ENCODE measurements around the gene TRABD2B.
A peak's percentile ranks its signal among the peaks of the same experiment; 100 is the strongest.

TRABD2B gene

DNA sequence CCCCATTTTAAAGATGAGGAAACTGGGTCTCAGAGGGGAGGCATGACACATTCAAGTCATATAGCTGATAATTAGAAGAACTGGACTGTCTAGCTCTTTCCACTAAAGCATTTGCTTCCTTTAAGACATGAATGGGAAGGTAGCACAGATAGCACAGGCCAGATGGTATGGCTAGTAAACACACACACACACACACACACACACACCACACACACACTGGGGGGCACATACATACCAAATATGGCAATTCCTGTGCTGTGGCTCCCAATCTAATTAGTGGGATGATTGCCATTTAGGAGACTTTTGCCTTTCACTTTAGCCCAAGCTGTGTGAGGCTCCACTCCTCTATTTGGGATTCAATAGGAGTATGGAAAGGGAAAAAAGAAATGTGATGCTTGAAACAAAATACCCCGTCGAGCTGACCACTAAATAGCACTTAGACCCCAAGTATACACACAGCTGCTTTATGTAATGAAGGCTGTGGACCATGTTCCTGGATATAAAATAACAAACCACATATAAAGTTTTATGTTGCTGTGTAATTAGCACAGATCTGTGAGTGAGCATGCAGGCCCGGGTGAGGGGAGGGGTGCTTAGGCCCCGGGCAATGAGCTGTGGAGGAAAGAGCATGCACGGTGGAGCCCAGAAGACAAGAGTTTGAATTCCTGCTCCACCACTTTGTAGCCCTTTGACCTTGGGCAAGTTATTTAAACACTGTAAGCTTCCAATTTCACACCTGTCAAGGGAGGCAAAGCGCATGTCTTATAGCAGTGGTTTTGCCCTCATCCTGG, 6.8 kb upstream of the TRABD2B start:
- Mint-ChIP-seq H3K36me3 (ENCODE audit: low read depth) (no peaks in the 10 kb centered on the region), H3K27me3 (peaks cover 13% of the 10 kb centered on the region), H3K27ac (no peak overlapping the region), H3K4me1 (ENCODE audit: low read depth) (no peaks in the 10 kb centered on the region), H3K4me3 (no peak overlapping the region), H3K9me3 (no peaks in the 10 kb centered on the region)

DNA sequence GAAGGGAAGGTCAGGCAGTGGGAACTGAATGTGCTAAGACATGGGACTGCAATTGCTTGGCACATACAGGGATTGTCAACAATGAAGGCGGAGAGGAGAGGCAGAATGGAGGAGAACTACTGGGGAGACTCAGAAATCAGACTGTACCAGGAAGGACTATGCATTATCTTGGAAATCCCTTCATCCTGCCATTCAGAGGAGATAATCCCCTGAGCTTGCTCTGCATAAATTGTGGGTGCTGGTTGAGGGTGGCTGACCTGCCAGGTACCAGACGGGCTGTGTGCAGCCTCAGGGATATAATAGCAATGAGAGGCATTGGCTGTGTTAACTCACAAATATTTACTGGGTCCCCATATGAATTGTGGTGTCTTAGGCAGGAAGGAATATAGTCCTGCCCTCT, 5.0 kb upstream of the TRABD2B start:
- H3K4me1 Mint-ChIP-seq (ENCODE audit: low read depth), result no peaks in the 10 kb centered on the region
- no peak overlapping the region for H3K27ac Mint-ChIP-seq
- no peak overlapping the region for H3K4me3 Mint-ChIP-seq
- no peaks in the 10 kb centered on the region for H3K36me3 Mint-ChIP-seq (ENCODE audit: low read depth)
- H3K9me3 Mint-ChIP-seq, result no peaks in the 10 kb centered on the region
- H3K27me3 Mint-ChIP-seq, result peaks cover 28% of the 10 kb centered on the region

DNA sequence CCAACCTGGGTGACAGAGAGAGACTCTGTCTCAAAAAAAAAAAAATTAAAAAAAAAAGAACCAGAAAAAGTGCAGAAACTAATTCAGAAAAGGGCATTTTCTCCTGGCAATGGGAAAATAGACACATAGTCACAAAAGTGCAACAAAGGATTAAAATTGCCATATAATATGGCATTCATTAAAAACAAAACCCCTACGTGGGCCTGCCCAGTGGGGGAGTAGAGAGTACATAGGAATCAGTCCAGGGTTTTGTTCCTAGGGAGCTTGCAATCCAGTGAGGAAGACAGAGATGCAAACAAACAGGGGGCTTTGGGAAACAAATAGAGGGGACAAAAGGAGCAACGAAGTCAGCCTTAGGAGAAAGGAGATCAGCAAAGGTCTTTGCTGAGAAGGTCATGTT, 4.5 kb upstream of the TRABD2B start:
- Mint-ChIP-seq H3K9me3 (no peaks in the 10 kb centered on the region), H3K27me3 (peaks cover 28% of the 10 kb centered on the region), H3K36me3 (ENCODE audit: low read depth) (no peaks in the 10 kb centered on the region), H3K4me1 (ENCODE audit: low read depth) (no peaks in the 10 kb centered on the region), H3K27ac (no peak overlapping the region), H3K4me3 (no peak overlapping the region)

DNA sequence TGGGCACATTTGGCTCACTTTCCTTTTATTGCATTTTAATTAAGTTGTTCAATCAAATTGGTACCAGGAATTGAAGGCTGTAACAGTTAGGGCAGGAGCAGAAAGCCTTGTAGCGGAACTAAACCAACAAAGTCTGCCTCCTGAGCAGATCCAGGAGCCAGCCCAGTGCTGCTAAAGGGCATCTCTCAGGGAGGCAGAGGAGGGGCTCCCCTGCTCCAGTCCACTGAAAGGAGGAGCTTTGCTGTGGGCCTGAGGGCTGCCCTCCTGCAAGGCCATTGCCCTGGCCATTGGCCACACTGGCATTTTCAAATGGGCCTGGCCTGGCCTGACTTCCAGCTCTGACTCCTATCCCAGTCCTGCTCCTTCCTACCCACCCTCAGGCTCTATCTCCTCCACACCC, 3.7 kb upstream of the TRABD2B start:
- Mint-ChIP-seq H3K36me3 (ENCODE audit: low read depth) (no peaks in the 10 kb centered on the region), H3K27me3 (peaks cover 33% of the 10 kb centered on the region), H3K27ac (no peak overlapping the region), H3K4me3 (no peak overlapping the region), H3K9me3 (no peaks in the 10 kb centered on the region), H3K4me1 (ENCODE audit: low read depth) (peaks cover 4% of the 10 kb centered on the region)

DNA sequence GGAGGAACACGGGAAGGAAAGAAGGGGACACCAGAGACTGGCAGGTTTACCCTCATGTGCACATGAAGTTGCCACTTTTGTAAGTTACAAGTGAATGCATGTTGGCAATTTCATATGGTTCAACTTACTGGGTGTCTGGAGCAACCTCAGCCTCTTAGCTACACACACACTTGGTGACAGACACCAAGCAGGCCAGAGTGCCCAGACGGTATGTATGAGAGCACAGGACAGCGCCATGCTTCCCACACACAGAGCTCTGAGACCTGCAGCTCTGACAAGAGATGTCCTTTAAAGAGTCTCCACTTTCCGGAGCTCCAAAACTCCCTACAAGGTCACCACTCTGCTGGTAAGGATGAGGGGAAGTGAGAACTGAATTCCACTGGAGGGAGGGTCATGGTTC, 1.9 kb upstream of the TRABD2B start:
- Mint-ChIP-seq H3K36me3 (ENCODE audit: low read depth) (no peaks in the 10 kb centered on the region), H3K27ac (no peak overlapping the region), H3K27me3 (peaks cover 51% of the 10 kb centered on the region), H3K4me1 (ENCODE audit: low read depth) (peaks cover 4% of the 10 kb centered on the region), H3K4me3 (no peak overlapping the region), H3K9me3 (no peaks in the 10 kb centered on the region)

DNA sequence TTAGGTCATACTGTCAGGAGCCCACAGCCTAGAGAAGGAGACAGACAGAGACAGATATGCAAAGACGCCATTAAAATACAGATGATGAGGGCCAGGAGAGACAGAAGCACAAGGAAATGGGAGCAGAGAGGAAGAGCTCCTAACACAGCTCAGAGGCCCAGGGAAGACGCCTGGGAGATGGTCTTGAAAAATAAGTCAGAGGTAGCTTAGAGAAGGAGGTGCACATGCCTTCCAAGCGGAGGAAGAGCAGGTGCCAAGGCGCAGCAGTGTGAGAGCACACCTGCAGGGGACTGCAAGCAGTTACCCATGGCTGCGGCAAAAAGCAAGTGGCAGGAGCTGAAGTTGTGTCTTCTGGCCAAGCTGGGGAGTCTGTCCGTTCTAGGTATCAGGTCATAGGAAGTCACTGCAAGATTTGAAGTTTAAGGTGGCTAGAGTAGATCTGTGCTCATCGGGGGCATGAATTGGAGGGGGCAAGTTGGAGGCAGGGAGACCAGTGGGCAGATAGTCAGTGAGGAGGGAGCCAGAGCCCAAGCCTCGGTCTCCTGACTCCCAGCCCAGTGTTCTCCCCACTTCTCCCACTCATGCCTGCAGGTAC, 1.3 kb upstream of the TRABD2B start:
- Mint-ChIP-seq H3K36me3 (ENCODE audit: low read depth) (no peaks in the 10 kb centered on the region), H3K9me3 (no peaks in the 10 kb centered on the region), H3K27ac (no peak overlapping the region), H3K4me1 (ENCODE audit: low read depth) (peaks cover 4% of the 10 kb centered on the region), H3K4me3 (no peak overlapping the region), H3K27me3 (peaks cover 57% of the 10 kb centered on the region)

DNA sequence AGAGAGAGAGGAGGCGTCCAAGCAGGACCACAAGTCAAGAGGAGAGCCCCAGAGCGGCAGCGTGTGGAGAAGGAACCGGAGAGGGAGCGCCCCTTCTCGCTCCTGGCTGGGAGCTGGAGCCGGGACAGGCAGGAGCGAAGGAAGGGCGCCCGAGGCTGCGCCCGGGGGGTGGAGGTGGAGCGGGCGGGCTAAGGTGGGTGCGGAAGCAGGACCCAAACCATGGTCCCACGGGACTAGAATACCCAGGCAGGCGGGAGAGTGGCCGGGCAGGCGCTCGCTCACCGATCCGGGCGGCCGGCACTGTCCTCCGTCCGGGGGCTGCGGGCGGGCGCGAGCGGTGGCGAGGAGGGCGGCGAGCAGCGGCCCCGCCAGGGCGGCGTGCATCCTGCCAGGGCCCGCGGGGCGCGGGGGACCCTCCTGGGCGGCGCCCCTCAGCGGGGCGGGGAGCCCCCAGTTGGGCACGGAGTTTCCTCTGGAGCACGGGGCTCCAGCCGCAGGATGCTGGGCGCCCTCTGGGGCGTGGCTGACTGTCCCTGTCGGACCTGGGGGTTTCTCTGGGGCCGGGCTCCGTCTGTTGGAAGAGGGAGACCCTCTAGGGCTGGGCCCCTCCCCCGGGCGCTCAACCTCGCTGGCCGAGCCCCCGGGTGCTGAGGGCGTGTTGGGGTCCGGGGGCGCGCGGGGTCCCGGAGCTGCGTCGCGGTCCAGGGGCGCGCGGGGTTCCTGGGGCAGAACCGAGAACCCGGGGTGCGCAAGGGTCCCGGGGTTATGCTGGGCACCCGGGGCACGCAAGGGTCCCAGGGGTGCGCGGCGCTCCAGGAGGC, 569 bp downstream of the TRABD2B start:
- H3K4me1 Mint-ChIP-seq (ENCODE audit: low read depth), result peaks cover 4% of the 10 kb centered on the region
- peaks cover 67% of the 10 kb centered on the region for H3K27me3 Mint-ChIP-seq
- H3K4me3 Mint-ChIP-seq, result peak overlapping the region; percentile 76
- H3K36me3 Mint-ChIP-seq (ENCODE audit: low read depth), result no peaks in the 10 kb centered on the region
- no peaks in the 10 kb centered on the region for H3K9me3 Mint-ChIP-seq
- H3K27ac Mint-ChIP-seq, result no peak overlapping the region

DNA sequence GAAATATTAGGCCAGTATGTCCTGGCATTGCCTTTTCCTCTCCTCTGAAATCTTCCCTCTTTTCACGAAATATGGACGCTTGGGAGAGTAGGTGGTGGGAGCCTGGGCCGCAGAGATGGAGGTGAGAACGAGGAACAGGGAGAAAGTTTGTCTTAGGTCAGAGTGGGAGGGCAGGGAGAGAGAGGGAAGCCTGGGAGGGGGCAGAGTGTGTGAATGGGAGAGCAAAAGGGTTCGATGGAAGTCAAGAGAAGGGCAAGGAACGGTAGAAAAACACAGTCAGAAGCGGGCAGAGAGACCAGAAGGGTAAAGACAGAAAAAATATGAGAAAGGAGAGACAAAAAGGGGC, 1.2 kb downstream of the TRABD2B start:
- H3K9me3 Mint-ChIP-seq, result no peaks in the 10 kb centered on the region
- H3K36me3 Mint-ChIP-seq (ENCODE audit: low read depth), result no peaks in the 10 kb centered on the region
- peaks cover 70% of the 10 kb centered on the region for H3K27me3 Mint-ChIP-seq
- H3K4me3 Mint-ChIP-seq, result peak overlapping the region; percentile 76
- H3K27ac Mint-ChIP-seq, result no peak overlapping the region
- H3K4me1 Mint-ChIP-seq (ENCODE audit: low read depth), result peaks cover 4% of the 10 kb centered on the region

DNA sequence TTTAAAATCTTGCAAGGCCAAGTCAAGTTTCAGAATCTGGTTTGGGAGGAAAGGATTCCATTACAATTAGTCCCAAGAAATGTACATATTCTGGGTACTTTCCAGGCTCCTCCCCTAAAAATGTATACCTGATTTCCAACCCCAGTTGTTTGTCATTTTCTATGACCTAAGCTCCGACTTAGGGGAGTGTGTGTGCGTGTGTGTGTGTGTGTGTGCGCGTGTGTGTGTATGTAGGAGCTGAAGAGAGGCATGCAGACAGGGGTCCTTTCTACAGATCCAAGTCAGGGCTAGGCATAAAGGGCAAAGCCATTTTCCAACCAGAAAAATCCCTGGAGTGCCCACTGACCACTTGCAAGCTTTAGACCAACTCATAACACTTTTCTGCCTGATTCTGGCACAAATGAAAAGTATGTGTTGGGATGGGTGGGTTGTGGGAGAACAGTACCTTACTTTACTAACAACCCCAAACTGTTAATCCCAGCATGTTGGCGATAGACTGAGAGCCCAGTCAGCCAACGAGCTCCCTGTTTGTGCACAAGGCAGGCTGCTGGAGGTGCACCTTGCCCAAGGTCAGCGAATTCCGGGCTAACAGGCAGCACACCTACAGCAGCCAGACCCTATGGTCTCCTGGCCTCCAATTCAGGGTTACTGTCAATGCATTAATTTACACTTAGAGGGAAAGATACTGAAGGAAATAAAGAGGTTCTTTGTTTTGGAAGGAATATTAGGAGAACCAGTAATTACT, 1.7 kb downstream of the TRABD2B start:
- no peaks in the 10 kb centered on the region for H3K36me3 Mint-ChIP-seq (ENCODE audit: low read depth)

DNA sequence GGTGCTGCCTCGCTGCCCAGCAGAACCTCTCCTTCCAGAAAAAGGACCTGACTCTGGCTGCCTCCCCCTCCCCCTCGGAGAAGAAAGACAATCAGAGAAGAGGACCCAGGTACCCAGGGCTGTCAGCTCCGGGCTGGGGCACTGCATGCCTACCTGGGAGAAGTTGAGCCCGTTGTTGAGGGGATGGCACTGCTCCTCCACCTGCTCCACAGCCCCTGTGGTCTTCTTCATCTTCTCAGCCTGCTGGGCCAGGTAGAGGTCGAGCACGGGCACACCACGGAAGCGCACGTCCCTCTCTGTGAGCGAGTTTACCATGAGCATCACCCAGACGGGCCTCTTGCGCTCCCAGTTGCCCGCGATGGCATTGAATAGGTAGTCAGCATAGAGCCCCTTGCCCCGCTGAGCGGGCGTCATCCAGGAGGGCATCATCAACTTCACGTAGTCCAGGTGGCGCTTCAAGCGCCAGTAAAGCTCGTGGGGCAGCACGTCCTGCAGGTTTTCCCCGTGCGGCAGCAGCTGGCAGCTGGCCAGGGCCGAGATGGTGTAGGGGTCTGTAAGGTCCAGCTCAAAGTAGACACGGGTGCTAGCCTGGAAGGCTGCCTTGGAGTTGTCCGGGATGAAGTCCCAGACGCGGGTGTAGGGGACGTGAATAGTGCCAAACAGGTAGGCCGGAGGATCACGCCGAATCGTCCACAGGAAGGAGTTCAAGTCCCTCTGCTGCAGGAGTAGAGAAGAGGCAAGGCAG, 3.1 kb downstream of the TRABD2B start:
- Mint-ChIP-seq H3K4me3 (no peak overlapping the region), H3K36me3 (ENCODE audit: low read depth) (no peaks in the 10 kb centered on the region), H3K9me3 (no peaks in the 10 kb centered on the region), H3K27me3 (peaks cover 62% of the 10 kb centered on the region), H3K4me1 (ENCODE audit: low read depth) (peaks cover 4% of the 10 kb centered on the region), H3K27ac (no peak overlapping the region)

More for the DNA sequence above, 1.7 kb downstream of the TRABD2B start:
- peaks cover 67% of the 10 kb centered on the region for H3K27me3 Mint-ChIP-seq
- H3K4me1 Mint-ChIP-seq (ENCODE audit: low read depth), result peaks cover 4% of the 10 kb centered on the region
- no peak overlapping the region for H3K27ac Mint-ChIP-seq
- H3K4me3 Mint-ChIP-seq, result peak overlapping the region; percentile 21
- H3K9me3 Mint-ChIP-seq, result no peaks in the 10 kb centered on the region

DNA sequence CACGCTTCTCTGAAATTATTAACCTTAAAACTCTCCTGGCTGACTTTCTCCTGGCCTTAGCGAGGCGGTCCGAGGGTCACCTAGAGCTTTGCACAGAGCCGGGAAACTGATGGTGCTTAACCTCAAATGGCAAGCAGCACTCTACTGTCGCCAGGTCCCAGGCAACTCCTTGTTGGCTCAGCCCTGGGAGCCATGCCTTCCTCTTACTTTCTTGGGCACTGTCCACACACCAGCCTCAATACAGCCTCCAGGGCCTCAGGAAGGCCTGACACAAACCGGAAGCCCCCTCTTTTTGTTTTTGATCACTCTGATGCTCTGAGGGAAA, 3.8 kb downstream of the TRABD2B start:
- H3K36me3 Mint-ChIP-seq (ENCODE audit: low read depth), result no peaks in the 10 kb centered on the region

DNA sequence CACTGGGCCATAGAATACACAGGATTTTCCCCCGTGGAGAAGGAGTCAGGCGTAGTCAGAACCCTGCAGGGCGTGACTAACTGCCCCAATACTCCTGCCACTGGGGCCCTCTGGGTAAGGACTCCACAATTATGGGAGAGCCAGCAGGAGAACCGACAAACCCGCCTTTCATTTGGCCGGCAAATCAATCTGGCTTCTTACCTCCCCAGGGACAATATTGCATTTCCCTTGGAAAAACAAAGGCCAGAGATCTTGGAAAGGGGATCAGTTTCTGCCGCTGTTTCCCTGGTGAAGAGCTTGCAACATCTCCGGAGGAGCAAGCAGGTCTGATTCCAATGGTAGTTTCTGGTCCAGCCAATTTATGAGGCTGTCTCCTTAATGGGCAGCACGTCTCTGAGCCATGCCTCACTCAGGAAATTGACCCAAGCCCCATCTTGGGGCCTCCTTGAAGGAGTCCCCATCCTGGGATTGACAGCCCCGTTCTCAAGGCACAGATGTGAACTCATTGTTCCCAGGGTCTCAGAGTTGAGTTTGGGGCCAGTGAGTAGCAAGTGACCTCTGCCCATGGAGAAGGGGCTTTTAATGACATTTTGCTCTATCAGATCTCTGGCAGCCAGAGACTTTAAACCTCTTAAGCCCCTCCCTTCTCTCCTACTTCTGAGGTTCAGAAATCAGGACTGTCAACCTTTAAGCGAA, 4.3 kb downstream of the TRABD2B start:
- Mint-ChIP-seq H3K27me3 (peaks cover 54% of the 10 kb centered on the region), H3K4me3 (no peak overlapping the region), H3K4me1 (ENCODE audit: low read depth) (peaks cover 4% of the 10 kb centered on the region), H3K27ac (no peak overlapping the region), H3K36me3 (ENCODE audit: low read depth) (no peaks in the 10 kb centered on the region), H3K9me3 (no peaks in the 10 kb centered on the region)

More for the DNA sequence above, 3.8 kb downstream of the TRABD2B start:
- Mint-ChIP-seq H3K27ac (no peak overlapping the region), H3K4me1 (ENCODE audit: low read depth) (peaks cover 4% of the 10 kb centered on the region), H3K27me3 (peaks cover 55% of the 10 kb centered on the region), H3K4me3 (no peak overlapping the region), H3K9me3 (no peaks in the 10 kb centered on the region)

DNA sequence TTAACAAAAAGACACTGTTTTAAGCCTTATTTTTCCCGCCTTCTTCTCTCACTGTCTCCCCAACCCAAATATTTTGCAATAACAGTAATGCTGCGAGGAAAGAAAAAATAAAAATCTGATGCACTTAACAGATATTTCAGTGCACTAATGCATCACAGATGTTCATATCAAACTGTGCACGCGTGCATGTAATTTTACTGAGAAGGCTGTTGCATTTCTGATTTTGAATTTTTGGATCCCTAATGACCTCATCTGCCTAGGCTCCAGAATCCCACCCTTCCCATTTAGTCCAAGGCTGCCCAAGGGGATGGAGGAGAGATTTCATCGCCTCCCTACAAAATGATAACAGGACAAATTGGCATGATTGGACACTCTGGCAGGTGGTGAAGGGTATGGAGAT, 5.5 kb downstream of the TRABD2B start:
- Mint-ChIP-seq H3K9me3 (no peaks in the 10 kb centered on the region), H3K27ac (no peak overlapping the region), H3K36me3 (ENCODE audit: low read depth) (no peaks in the 10 kb centered on the region), H3K4me1 (ENCODE audit: low read depth) (peaks cover 4% of the 10 kb centered on the region), H3K27me3 (peaks cover 56% of the 10 kb centered on the region), H3K4me3 (no peak overlapping the region)

DNA sequence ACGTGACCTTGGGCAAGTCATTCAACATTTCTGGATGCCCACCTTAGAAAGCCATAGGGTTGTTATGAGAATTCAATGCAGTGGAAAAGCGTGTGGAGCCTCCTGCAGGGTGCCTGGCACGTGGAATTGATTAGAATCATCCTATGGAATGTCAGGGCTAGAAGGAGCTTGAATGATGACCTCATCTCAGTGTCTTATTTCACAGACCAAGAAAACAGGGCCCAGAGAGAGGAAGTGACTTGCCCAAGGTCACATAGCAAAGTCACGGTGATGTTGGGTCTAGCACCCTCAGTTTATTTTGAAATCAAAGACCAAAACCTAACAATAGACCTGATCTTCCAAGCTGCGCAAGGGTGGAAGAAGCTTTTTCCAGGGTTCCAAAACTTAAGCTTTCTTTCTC, 6.0 kb downstream of the TRABD2B start:
- no peak overlapping the region for H3K4me3 Mint-ChIP-seq
- no peak overlapping the region for H3K27ac Mint-ChIP-seq
- H3K9me3 Mint-ChIP-seq, result no peaks in the 10 kb centered on the region
- H3K36me3 Mint-ChIP-seq (ENCODE audit: low read depth), result no peaks in the 10 kb centered on the region
- peaks cover 2% of the 10 kb centered on the region for H3K4me1 Mint-ChIP-seq (ENCODE audit: low read depth)
- H3K27me3 Mint-ChIP-seq, result peaks cover 59% of the 10 kb centered on the region
